ENCODE results near the gene TBC1D5. TPM values are rescaled to one million over a fixed set of nuclear protein-coding genes. Genes with fewer than 3 reads are reported as not detected.

Gene TBC1D5
- total RNA-seq, 1 experiment from 2014 or later: 43.3 TPM

DNA sequence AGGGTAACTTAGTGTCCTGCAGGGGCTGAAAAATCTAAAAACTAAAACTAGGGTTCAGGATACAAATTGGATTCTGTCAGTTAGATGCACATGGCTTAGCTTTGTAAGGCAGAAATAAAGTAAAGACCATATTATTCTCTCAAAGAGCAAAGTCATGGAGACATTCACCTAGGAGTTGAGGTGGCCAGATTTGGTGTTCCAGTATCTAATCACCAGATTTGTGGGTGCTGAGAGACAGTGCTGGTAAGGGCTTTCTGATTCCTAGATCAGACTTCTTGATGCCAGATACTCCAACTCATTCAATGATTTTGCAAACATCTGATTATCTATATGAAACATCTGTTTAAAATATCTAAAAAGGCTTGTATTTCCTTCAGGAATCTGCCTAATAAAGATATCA, 28.3 kb upstream of the TBC1D5 start:
- POLR2A ChIA-PET: no interaction called here
- Mint-ChIP-seq H3K4me1 (ENCODE audit: insufficient read depth, unreplicated experiment) (no peaks in the 10 kb centered on the region), H3K36me3 (ENCODE audit: insufficient read depth, unreplicated experiment) (no peaks in the 10 kb centered on the region), H3K27ac (ENCODE audit: low read depth, unreplicated experiment) (no peak overlapping the region), H3K27me3 (ENCODE audit: insufficient read depth, unreplicated experiment) (no peaks in the 10 kb centered on the region), H3K9me3 (ENCODE audit: unreplicated experiment) (no peaks in the 10 kb centered on the region), H3K4me3 (ENCODE audit: unreplicated experiment) (no peak overlapping the region)
- TF ChIP-seq, protein P1, sequence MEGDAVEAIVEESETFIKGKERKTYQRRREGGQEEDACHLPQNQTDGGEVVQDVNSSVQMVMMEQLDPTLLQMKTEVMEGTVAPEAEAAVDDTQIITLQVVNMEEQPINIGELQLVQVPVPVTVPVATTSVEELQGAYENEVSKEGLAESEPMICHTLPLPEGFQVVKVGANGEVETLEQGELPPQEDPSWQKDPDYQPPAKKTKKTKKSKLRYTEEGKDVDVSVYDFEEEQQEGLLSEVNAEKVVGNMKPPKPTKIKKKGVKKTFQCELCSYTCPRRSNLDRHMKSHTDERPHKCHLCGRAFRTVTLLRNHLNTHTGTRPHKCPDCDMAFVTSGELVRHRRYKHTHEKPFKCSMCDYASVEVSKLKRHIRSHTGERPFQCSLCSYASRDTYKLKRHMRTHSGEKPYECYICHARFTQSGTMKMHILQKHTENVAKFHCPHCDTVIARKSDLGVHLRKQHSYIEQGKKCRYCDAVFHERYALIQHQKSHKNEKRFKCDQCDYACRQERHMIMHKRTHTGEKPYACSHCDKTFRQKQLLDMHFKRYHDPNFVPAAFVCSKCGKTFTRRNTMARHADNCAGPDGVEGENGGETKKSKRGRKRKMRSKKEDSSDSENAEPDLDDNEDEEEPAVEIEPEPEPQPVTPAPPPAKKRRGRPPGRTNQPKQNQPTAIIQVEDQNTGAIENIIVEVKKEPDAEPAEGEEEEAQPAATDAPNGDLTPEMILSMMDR (IDR thresholded peaks at IDR 0.05; ENCODE audit: unreplicated experiment): no peak
- BruUV-seq (replicated peaks): no TSS peak
- no peak for DNase-seq (ENCODE audit: unreplicated experiment)
- intact Hi-C loops (cut with micrococcal nuclease): no loop called here
- CTCF ChIA-PET: no interaction called here

DNA sequence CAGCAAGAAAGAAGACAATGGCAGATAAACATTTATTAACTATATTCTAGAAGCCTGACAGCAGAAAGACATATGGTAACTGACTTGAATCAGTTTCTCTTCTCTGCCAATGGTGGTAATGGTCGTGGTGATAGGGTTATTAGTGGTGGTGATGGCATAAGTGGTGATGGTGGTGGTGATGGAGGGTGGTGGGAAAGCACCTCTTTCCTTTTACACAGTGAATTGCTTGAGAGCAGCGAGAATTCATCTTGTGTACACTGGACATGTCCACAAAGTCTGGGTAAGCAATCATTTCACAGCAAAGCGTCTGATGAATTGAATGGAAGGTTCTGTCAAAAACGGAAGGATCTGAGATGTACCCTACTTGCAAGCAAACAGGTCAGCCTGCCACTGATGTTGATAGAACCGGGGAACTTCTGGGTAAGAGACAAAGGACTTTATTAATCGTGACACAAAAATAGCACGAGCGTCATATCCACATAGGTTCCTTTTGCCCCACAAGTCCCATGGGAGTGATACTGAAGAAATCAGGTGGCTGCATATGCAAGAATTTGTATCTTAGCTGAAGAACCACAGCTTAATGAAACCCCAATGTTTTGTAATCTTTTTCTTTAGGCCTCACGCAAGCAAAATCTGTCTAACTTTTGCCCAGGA, 23.5 kb upstream of the TBC1D5 start:
- TF ChIP-seq, protein P1 (IDR thresholded peaks at IDR 0.05; ENCODE audit: unreplicated experiment): no peak
- BruUV-seq (replicated peaks): no TSS peak
- H3K4me3 Mint-ChIP-seq (ENCODE audit: unreplicated experiment): no peak overlapping the region
- H3K27ac Mint-ChIP-seq (ENCODE audit: low read depth, unreplicated experiment): no peak overlapping the region
- H3K27me3 Mint-ChIP-seq (ENCODE audit: insufficient read depth, unreplicated experiment): no peaks in the 10 kb centered on the region
- H3K9me3 Mint-ChIP-seq (ENCODE audit: unreplicated experiment): no peaks in the 10 kb centered on the region
- ChIA-PET CTCF (no interaction called here), POLR2A (no interaction called here)
- intact Hi-C loops (cut with micrococcal nuclease): no loop called here
- DNase-seq (ENCODE audit: unreplicated experiment): no peak
- H3K36me3 Mint-ChIP-seq (ENCODE audit: insufficient read depth, unreplicated experiment): no peaks in the 10 kb centered on the region
- no peaks in the 10 kb centered on the region for H3K4me1 Mint-ChIP-seq (ENCODE audit: insufficient read depth, unreplicated experiment)

DNA sequence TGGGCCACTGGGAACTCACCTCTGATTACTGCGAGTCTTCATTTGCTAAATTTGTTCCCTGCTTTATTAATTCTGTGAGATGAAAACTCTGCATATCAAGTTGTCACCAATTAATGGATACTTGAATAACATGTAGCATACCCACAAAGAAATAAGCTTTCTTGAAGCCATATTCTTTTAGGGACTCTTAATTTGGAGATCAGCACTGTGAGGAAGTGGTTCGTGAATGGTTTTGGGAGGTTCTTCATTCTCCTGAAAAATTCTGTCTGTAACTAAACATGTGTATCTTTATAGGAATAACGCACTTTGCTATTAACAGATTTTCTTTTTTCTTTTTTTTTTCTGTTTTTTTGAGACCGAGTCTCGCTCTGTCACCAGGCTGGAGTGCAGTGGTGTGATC, 19.1 kb upstream of the TBC1D5 start:
- CTCF ChIA-PET: no interaction called here
- TF ChIP-seq, protein P1 (IDR thresholded peaks at IDR 0.05; ENCODE audit: unreplicated experiment): no peak

DNA sequence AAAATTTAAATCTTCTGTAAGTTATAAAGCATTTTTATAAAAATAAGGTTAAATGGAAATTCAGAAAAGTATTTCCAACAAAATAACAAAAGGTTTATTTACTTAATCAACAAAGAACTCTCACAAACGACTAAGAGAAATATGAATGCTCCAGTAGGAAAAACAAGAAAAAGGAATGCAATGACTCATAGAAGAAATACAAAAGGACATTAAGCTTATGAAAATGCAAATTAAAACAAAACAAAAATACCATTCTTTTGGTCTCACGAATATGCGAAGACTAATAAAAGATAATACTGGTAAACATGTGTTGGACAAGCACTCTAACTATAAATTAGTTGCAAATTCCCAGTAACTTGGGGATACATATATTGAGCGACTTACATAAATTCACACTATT, 17.5 kb upstream of the TBC1D5 start:
- BruUV-seq (replicated peaks): no TSS peak
- Mint-ChIP-seq H3K9me3 (ENCODE audit: unreplicated experiment) (no peaks in the 10 kb centered on the region), H3K27ac (ENCODE audit: low read depth, unreplicated experiment) (no peak overlapping the region), H3K4me3 (ENCODE audit: unreplicated experiment) (no peak overlapping the region), H3K36me3 (ENCODE audit: insufficient read depth, unreplicated experiment) (no peaks in the 10 kb centered on the region), H3K4me1 (ENCODE audit: insufficient read depth, unreplicated experiment) (no peaks in the 10 kb centered on the region), H3K27me3 (ENCODE audit: insufficient read depth, unreplicated experiment) (no peaks in the 10 kb centered on the region)
- ChIA-PET CTCF (interaction anchor here (0.7 kb wide), 1 partner anchor 16 kb away, joined by 3 read pairs; no protein-coding TSS in a partner anchor), POLR2A (interaction anchor here (1.9 kb wide), 1 partner anchor 17 kb away, joined by 5 read pairs; the partner anchor contains the start of gene TBC1D5)
- no peak for DNase-seq (ENCODE audit: unreplicated experiment)
- TF ChIP-seq, protein P1 (IDR thresholded peaks at IDR 0.05; ENCODE audit: unreplicated experiment): no peak
- intact Hi-C loops (cut with micrococcal nuclease): no loop called here

More for the DNA sequence above, 19.1 kb upstream of the TBC1D5 start:
- Mint-ChIP-seq H3K9me3 (ENCODE audit: unreplicated experiment) (no peaks in the 10 kb centered on the region), H3K36me3 (ENCODE audit: insufficient read depth, unreplicated experiment) (no peaks in the 10 kb centered on the region), H3K27me3 (ENCODE audit: insufficient read depth, unreplicated experiment) (no peaks in the 10 kb centered on the region), H3K27ac (ENCODE audit: low read depth, unreplicated experiment) (no peak overlapping the region), H3K4me3 (ENCODE audit: unreplicated experiment) (no peak overlapping the region), H3K4me1 (ENCODE audit: insufficient read depth, unreplicated experiment) (no peaks in the 10 kb centered on the region)
- POLR2A ChIA-PET: no interaction called here
- intact Hi-C loops (cut with micrococcal nuclease): no loop called here
- no peak for DNase-seq (ENCODE audit: unreplicated experiment)
- no TSS peak for BruUV-seq (replicated peaks)
